Tibial artery (tissue), 4 donors: ENCODE results near the gene GALNTL6.

ENCODE experiments used
- DNase-seq, 2 donors: peaks; one replicate each; pipeline ENCODE4 v3.0.0-alpha.2; 2019
- H3K27ac ChIP-seq, 2 donors: fragments of 200-600 bp; sonication (generic) in 1 of 2; 1 replicate in 1 of 2; 2 replicates in 1 of 2; pipeline ENCODE4 v1.5.1; 2018 to 2019; ENCODE audit warnings: mild to moderate bottlenecking in 1 of 2
- H3K27me3 ChIP-seq, 2 donors: fragments of 200-600 bp; sonication (generic) in 1 of 2; one replicate each; pipeline versions ENCODE4 v1.5.1 to v1.6.0; 2016 to 2019
- H3K36me3 ChIP-seq, 3 donors: fragments of 200-600 bp; sonication (generic) in 2 of 3; one replicate each; pipeline ENCODE4 v1.5.1; 2016 to 2019; ENCODE audit warnings: mild to moderate bottlenecking in 2 of 3
- H3K4me1 ChIP-seq, 4 donors: fragments of 200-600 bp; sonication (generic) in 2 of 4; 1 replicate in 3 of 4; 2 replicates in 1 of 4; pipeline ENCODE4 v1.5.1; 2016 to 2019
- H3K4me3 ChIP-seq, 2 donors: fragments of 200-600 bp; sonication (generic) in 1 of 2; 1 replicate in 1 of 2; 2 replicates in 1 of 2; pipeline ENCODE4 v1.5.1; 2018 to 2019; ENCODE audit warnings: mild to moderate bottlenecking in 2 of 2
- H3K9me3 ChIP-seq, 3 donors: fragments of 200-600 bp; sonication (generic) in 1 of 3; one replicate each; pipeline ENCODE4 v1.5.1; 2016 to 2019
- intact Hi-C: fragments of 100-400 bp; cut with DNase I; formaldehyde crosslinking; loops from one replicate; pipeline ENCODE4 v1.15.0; 2023; ENCODE audit warnings: low total_unique reads
- TF ChIP-seq, protein P1 (sequence below), 2 experiments: fragments of 200-600 bp in 1 of 2; fragments of 450-650 bp in 1 of 2; IDR thresholded peaks; one replicate each; pipeline ENCODE4 v1.5.1; 2017 to 2019; ENCODE audit warnings: antibody characterized with exemption in 2 of 2, mild to moderate bottlenecking in 1 of 2, moderate library complexity in 1 of 2

The GALNTL6 gene

DNA sequence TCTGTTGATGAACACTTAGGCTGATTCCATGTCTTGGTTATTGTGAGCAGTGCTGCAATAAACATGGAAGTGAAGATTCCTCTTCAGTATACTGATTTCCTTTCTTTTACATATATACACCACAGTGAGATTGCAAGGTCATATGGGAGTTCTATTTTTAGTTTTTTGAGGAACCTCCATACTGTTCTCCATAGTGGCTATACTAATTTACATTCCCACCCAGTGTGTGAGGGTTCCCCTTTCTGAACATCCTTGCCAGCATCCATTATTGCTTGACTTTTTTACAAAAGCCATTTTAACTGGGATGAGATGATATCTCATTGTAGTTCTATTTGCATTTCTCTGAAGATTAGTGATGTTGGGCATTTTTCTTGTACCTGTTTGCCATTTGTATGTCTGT, 1274.9 kb downstream of the GALNTL6 start:
- no peak for DNase-seq
- H3K4me3 ChIP-seq, result no peak overlapping the region
- H3K36me3 ChIP-seq, result no peaks in the 10 kb centered on the region
- H3K27me3 ChIP-seq, result no peaks in the 10 kb centered on the region
- no peaks in the 10 kb centered on the region for H3K4me1 ChIP-seq
- TF ChIP-seq, protein P1, sequence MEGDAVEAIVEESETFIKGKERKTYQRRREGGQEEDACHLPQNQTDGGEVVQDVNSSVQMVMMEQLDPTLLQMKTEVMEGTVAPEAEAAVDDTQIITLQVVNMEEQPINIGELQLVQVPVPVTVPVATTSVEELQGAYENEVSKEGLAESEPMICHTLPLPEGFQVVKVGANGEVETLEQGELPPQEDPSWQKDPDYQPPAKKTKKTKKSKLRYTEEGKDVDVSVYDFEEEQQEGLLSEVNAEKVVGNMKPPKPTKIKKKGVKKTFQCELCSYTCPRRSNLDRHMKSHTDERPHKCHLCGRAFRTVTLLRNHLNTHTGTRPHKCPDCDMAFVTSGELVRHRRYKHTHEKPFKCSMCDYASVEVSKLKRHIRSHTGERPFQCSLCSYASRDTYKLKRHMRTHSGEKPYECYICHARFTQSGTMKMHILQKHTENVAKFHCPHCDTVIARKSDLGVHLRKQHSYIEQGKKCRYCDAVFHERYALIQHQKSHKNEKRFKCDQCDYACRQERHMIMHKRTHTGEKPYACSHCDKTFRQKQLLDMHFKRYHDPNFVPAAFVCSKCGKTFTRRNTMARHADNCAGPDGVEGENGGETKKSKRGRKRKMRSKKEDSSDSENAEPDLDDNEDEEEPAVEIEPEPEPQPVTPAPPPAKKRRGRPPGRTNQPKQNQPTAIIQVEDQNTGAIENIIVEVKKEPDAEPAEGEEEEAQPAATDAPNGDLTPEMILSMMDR (IDR thresholded peaks at IDR 0.05), result no peak
- peaks cover 0 to 9% (median 0%) of the 10 kb centered on the region in 3 donors for H3K9me3 ChIP-seq
- no peak overlapping the region for H3K27ac ChIP-seq
- intact Hi-C loops, result no loop called here
